NT2/D1 (cell line): ENCODE measurements around the gene ROCK1.

Experiments
- SUZ12 ChIP-seq: IDR thresholded peaks from 2 replicates; pipeline ENCODE4 v1.6.1; 2011; ENCODE audit not compliant: insufficient read length, insufficient read depth; ENCODE audit errors: extremely low read depth
- YY1 ChIP-seq: IDR thresholded peaks from 2 replicates; pipeline ENCODE4 v1.6.1; 2011; ENCODE audit not compliant: insufficient read length, insufficient read depth
- ZNF274 ChIP-seq: IDR thresholded peaks from 2 replicates; pipeline ENCODE4 v1.6.1; 2011; ENCODE audit warnings: mild to moderate bottlenecking, low read depth, low read length

GRCh38 chr18:21051620-21052019 lies 60.0 kb downstream of the ROCK1 start:
- TF ChIP-seq SUZ12 = no peak
- no peak for TF ChIP-seq YY1
- TF ChIP-seq ZNF274 = no peak
